H1 (cell line): ENCODE data around the gene SEMA3E. TPM values are rescaled to one million over a fixed set of nuclear protein-coding genes. Genes with fewer than 3 reads are reported as not detected.

Source experiments
- CTCF ChIA-PET: fragments of 300-600 bp; sonication (Branson Sonifier 250); formaldehyde crosslinking; loops from one replicate; lab custom pipeline; 2021; ENCODE audit not compliant: partially characterized antibody; lab: Charles Lee
- POLR2A ChIA-PET: fragments of 300-600 bp; sonication (Branson Sonifier 250); formaldehyde crosslinking; loops from one replicate; lab custom pipeline; 2021; ENCODE audit warnings: inconsistent platforms; ENCODE audit not compliant: partially characterized antibody; lab: Charles Lee
- DNase-seq, 2 experiments: peaks; one replicate each; pipeline versions ENCODE4 v3.0.0 to v3.0.0-alpha.2; 2010 to 2022; ENCODE audit warnings: low spot score in 2 of 2, low read depth in 1 of 2, mixed read lengths in 1 of 2
- FAIRE-seq: peaks from 2 replicates; lab custom pipeline; 2011; peaks lifted over from hg19 to GRCh38; lab: Jason Lieb, UNC
- H2AFZ ChIP-seq: 2 replicates; pipeline ENCODE4 v1.8.1; 2012; ENCODE audit warnings: low read length, inconsistent platforms
- H2AK5ac ChIP-seq: 2 replicates; pipeline ENCODE4 v1.6.1; 2013; ENCODE audit warnings: low read depth, low read length
- H2BK120ac ChIP-seq: replicated peaks from 2 replicates; pipeline ENCODE3; 2013; ENCODE audit warnings: low read depth, low read length, inconsistent platforms
- H2BK12ac ChIP-seq: 2 replicates; pipeline ENCODE4 v1.6.1; 2013; ENCODE audit warnings: low read depth, low read length
- H2BK15ac ChIP-seq: 2 replicates; pipeline ENCODE4 v1.6.1; 2013; ENCODE audit warnings: low read length
- H2BK20ac ChIP-seq: 2 replicates; pipeline ENCODE4 v1.6.1; 2013; ENCODE audit warnings: low read length
- H2BK5ac ChIP-seq: 2 replicates; pipeline ENCODE4 v1.6.1; 2013; ENCODE audit warnings: low read depth, low read length
- H3K14ac ChIP-seq: 2 replicates; pipeline ENCODE4 v1.6.1; 2013; ENCODE audit warnings: inconsistent platforms; ENCODE audit not compliant: insufficient read length
- H3K18ac ChIP-seq: 2 replicates; pipeline ENCODE4 v1.6.1; 2013; ENCODE audit warnings: low read length; ENCODE audit errors: extremely low read depth
- H3K23ac ChIP-seq: 2 replicates; pipeline ENCODE4 v1.6.1; 2013; ENCODE audit warnings: inconsistent platforms; ENCODE audit not compliant: insufficient read length
- H3K23me2 ChIP-seq: 2 replicates; pipeline ENCODE4 v1.6.1; 2013; ENCODE audit warnings: low read depth, low read length
- H3K27ac ChIP-seq: 2 replicates; pipeline ENCODE4 v1.6.1; 2011; ENCODE audit warnings: low read depth, low read length, inconsistent platforms
- H3K27me3 ChIP-seq, 4 experiments: replicated peaks in 1 of 4; 1 replicate in 1 of 4; 2 replicates in 3 of 4; pipeline versions ENCODE4 v1.6.1 to v1.8.1; 2011 to 2013; ENCODE audit warnings: low read length in 3 of 4, mild to moderate bottlenecking in 3 of 4, inconsistent platforms in 2 of 4, mixed read lengths in 2 of 4, moderate library complexity in 1 of 4; ENCODE audit not compliant: control insufficient read depth in 3 of 4, insufficient read depth in 3 of 4; ENCODE audit errors: extremely low read depth in 1 of 4
- H3K36me3 ChIP-seq, 4 experiments: 2 replicates each; pipeline versions ENCODE4 v1.6.1 to v1.8.1; 2011 to 2013; ENCODE audit warnings: mild to moderate bottlenecking in 4 of 4, low read length in 3 of 4, moderate library complexity in 2 of 4, control low read depth in 1 of 4, inconsistent platforms in 1 of 4; ENCODE audit not compliant: insufficient read depth in 4 of 4, control insufficient read depth in 2 of 4
- H3K4ac ChIP-seq: replicated peaks from 2 replicates; pipeline ENCODE3; 2013; ENCODE audit warnings: low read length, low read depth, mixed read lengths, inconsistent platforms; ENCODE audit not compliant: insufficient read length
- H3K4me1 ChIP-seq, 4 experiments: replicated peaks in 1 of 4; 1 replicate in 1 of 4; 2 replicates in 3 of 4; pipeline versions ENCODE4 v1.6.1 to v1.8.1; 2011 to 2013; ENCODE audit warnings: low read length in 3 of 4, inconsistent platforms in 2 of 4, mixed read lengths in 1 of 4; ENCODE audit not compliant: insufficient read depth in 4 of 4, control insufficient read depth in 3 of 4
- H3K4me2 ChIP-seq, 2 experiments: 2 replicates each; pipeline versions ENCODE4 v1.6.1 to v1.8.1; 2011 to 2013; ENCODE audit warnings: low read depth in 2 of 2, low read length in 2 of 2, control low read depth in 1 of 2, inconsistent platforms in 1 of 2, mild to moderate bottlenecking in 1 of 2; ENCODE audit not compliant: insufficient read depth in 1 of 2
- H3K4me3 ChIP-seq, 4 experiments: fragments of 200-600, 300-600 bp in 1 of 4; sonication (generic), shearing (Covaris generic), sonication (Bioruptor Twin) in 1 of 4; 2 replicates each; pipeline versions ENCODE4 v1.5.1 to v1.8.1; 2011 to 2016; ENCODE audit warnings: low read length in 4 of 4, low read depth in 3 of 4, control low read depth in 2 of 4, inconsistent platforms in 2 of 4, mild to moderate bottlenecking in 2 of 4, mixed read lengths in 1 of 4, moderate library complexity in 1 of 4; ENCODE audit not compliant: insufficient read depth in 2 of 4; ENCODE audit errors: extremely low read depth in 1 of 4
- H3K56ac ChIP-seq: replicated peaks from 2 replicates; pipeline ENCODE3; 2013; ENCODE audit warnings: low read depth, mild to moderate bottlenecking, mixed read lengths, low read length, inconsistent platforms; ENCODE audit not compliant: insufficient read length
- H3K79me1 ChIP-seq: 2 replicates; pipeline ENCODE4 v1.6.1; 2013; ENCODE audit warnings: low read depth, low read length, control low read depth
- H3K79me2 ChIP-seq, 2 experiments: 2 replicates each; pipeline versions ENCODE4 v1.6.1 to v1.8.1; 2012 to 2013; ENCODE audit warnings: low read length in 2 of 2, mild to moderate bottlenecking in 2 of 2, inconsistent platforms in 1 of 2; ENCODE audit not compliant: insufficient read depth in 2 of 2, control insufficient read depth in 1 of 2
- H3K9ac ChIP-seq, 4 experiments: replicated peaks in 1 of 4; 1 replicate in 1 of 4; 2 replicates in 3 of 4; pipeline versions ENCODE4 v1.6.1 to v1.8.1; 2011 to 2013; ENCODE audit warnings: low read depth in 3 of 4, low read length in 3 of 4, control low read depth in 2 of 4, mild to moderate bottlenecking in 2 of 4, moderate library complexity in 2 of 4, inconsistent platforms in 1 of 4; ENCODE audit errors: extremely low read depth in 1 of 4
- H3K9me3 ChIP-seq, 2 experiments: 2 replicates each; pipeline versions ENCODE4 v1.6.1 to v1.8.1; 2012 to 2013; ENCODE audit warnings: mild to moderate bottlenecking in 2 of 2, moderate library complexity in 2 of 2, control low read depth in 1 of 2, inconsistent platforms in 1 of 2, low read depth in 1 of 2, low read length in 1 of 2, mixed read lengths in 1 of 2; ENCODE audit not compliant: insufficient read depth in 2 of 2
- H4K20me1 ChIP-seq, 2 experiments: replicated peaks in 1 of 2; 2 replicates each; pipeline versions ENCODE3 to v1.8.1; 2011 to 2013; ENCODE audit warnings: inconsistent platforms in 2 of 2, low read length in 2 of 2, mild to moderate bottlenecking in 1 of 2; ENCODE audit not compliant: insufficient read depth in 2 of 2, control insufficient read depth in 1 of 2
- H4K5ac ChIP-seq: 2 replicates; pipeline ENCODE4 v1.6.1; 2013; ENCODE audit warnings: low read length, low read depth, mixed read lengths, inconsistent platforms; ENCODE audit not compliant: insufficient read length
- H4K8ac ChIP-seq: 2 replicates; pipeline ENCODE4 v1.8.0; 2013; ENCODE audit warnings: mild to moderate bottlenecking, moderate library complexity, low read length, inconsistent platforms; ENCODE audit not compliant: insufficient read depth; ENCODE audit errors: extremely low read depth
- H4K91ac ChIP-seq: replicated peaks from 2 replicates; pipeline ENCODE3; 2013; ENCODE audit warnings: low read length, mixed read lengths, inconsistent platforms; ENCODE audit not compliant: insufficient read length
- ASH2L ChIP-seq: fragments of 200-600, 300-600 bp; sonication (generic); IDR thresholded peaks from one replicate; pipeline ENCODE4 v1.7.1; 2017; ENCODE audit warnings: low read length
- ATF2 ChIP-seq: IDR thresholded peaks from 2 replicates; pipeline ENCODE4 v1.6.1; 2012; ENCODE audit warnings: low read length, inconsistent platforms
- BACH1 ChIP-seq: IDR thresholded peaks from 2 replicates; pipeline ENCODE4 v1.6.1; 2012; ENCODE audit warnings: low read length, improper control_type of control experiment
- CTCF ChIP-seq, 3 experiments: IDR thresholded peaks; 1 replicate in 2 of 3; 2 replicates in 1 of 3; pipeline versions ENCODE4 v1.5.1 to v1.6.1; 2011; ENCODE audit warnings: low read length in 3 of 3, mild to moderate bottlenecking in 3 of 3, inconsistent platforms in 2 of 3, low read depth in 1 of 3, moderate library complexity in 1 of 3; ENCODE audit not compliant: insufficient read depth in 1 of 3; ENCODE audit errors: control extremely low read depth in 1 of 3
- EP300 ChIP-seq, 2 experiments: IDR thresholded peaks; 1 replicate in 1 of 2; 2 replicates in 1 of 2; pipeline ENCODE4 v1.6.1; 2011 to 2012; ENCODE audit warnings: low read depth in 2 of 2, low read length in 2 of 2, mild to moderate bottlenecking in 2 of 2, borderline replicate concordance in 1 of 2, inconsistent platforms in 1 of 2, moderate library complexity in 1 of 2
- HDAC2 ChIP-seq, 2 experiments: fragments of 300-600 bp in 1 of 2; sonication (generic) in 1 of 2; IDR thresholded peaks; 2 replicates each; pipeline ENCODE4 v1.6.1; 2011 to 2012; ENCODE audit warnings: low read depth in 2 of 2, low read length in 2 of 2, mild to moderate bottlenecking in 2 of 2, moderate library complexity in 2 of 2, borderline replicate concordance in 1 of 2, inconsistent platforms in 1 of 2
- KDM1A ChIP-seq: fragments of 200-600, 300-600 bp; sonication (generic); IDR thresholded peaks from 2 replicates; pipeline ENCODE4 v1.7.1; 2016; ENCODE audit warnings: mild to moderate bottlenecking, low read length, borderline replicate concordance
- NANOG ChIP-seq: IDR thresholded peaks from 2 replicates; pipeline ENCODE4 v1.6.1; 2011; ENCODE audit warnings: low read length, low read depth, mild to moderate bottlenecking, inconsistent platforms; ENCODE audit not compliant: insufficient read depth, poor library complexity, severe bottlenecking
- RAD21 ChIP-seq, 2 experiments: IDR thresholded peaks in 1 of 2; conservative IDR thresholded peaks in 1 of 2; 2 replicates each; pipeline ENCODE4 v1.6.1; 2011; ENCODE audit warnings: low read depth in 2 of 2, low read length in 2 of 2, improper control_type of control experiment in 1 of 2, inconsistent platforms in 1 of 2, mild to moderate bottlenecking in 1 of 2, moderate library complexity in 1 of 2
- polyA plus RNA-seq, 7 experiments: library from polyadenylated mRNA; depleted of rRNA in 3 of 7; stranded (reverse) in 5 of 7; unstranded in 2 of 7; fragments of >200 nt in 5 of 7; fragments of 200-250 nt in 2 of 7; gene quantifications; 1 replicate in 5 of 7; 2 replicates in 1 of 7; 4 replicates in 1 of 7; pipeline versions ENCODE4 v1.2.1 to v1.2.3, GENCODE V29; 2011 to 2013; ENCODE audit warnings: missing spikeins in 2 of 7, mixed read lengths in 2 of 7
- total RNA-seq: library from RNA; stranded (reverse); fragmentation: NEBNext Ultra II Directional; extraction: Animal tissue kit (Norgen Biotek cat#: 25700); gene quantifications from 2 replicates; pipeline ENCODE4 v1.2.1, GENCODE V29; 2021

SEMA3E gene
- total and polyA plus RNA-seq, 2 of the 8 experiments (the other 6 are each of a cell fraction or from before 2014, with no cell fraction given) = 0.93 to 0.94 TPM

- H3K56ac ChIP-seq = no peak overlapping the region
- H4K5ac ChIP-seq = no peak overlapping the region
- FAIRE-seq (no peak), DNase-seq (no peak)
- no peak overlapping the region for H4K91ac ChIP-seq
- no peak overlapping the region for H2BK20ac ChIP-seq
- no peak overlapping the region for H3K18ac ChIP-seq
- no peak overlapping the region for H4K8ac ChIP-seq
- H3K36me3 ChIP-seq = no peaks in the 10 kb centered on the region
- H2AFZ ChIP-seq = no peak overlapping the region
- no peak overlapping the region for H2AK5ac ChIP-seq
- no peak overlapping the region for H2BK120ac ChIP-seq
- H3K9me3 ChIP-seq = no peaks in the 10 kb centered on the region
- no peak overlapping the region for H3K9ac ChIP-seq
- no peak overlapping the region for H2BK12ac ChIP-seq
- no peak overlapping the region for H3K4me2 ChIP-seq
- ChIA-PET POLR2A (interaction anchor here (0.6 kb wide), 1 partner anchor 174 kb away, joined by 3 read pairs; no protein-coding TSS in a partner anchor), CTCF (no interaction called here)
- H3K4me1 ChIP-seq = peaks cover 0 to 13% (median 3%) of the 10 kb centered on the region in 4 experiments; a peak in 3 of 7 replicates
- no peak overlapping the region for H2BK5ac ChIP-seq
- H3K27me3 ChIP-seq = no peaks in the 10 kb centered on the region
- peaks cover 4% of the 10 kb centered on the region for H3K23me2 ChIP-seq
- no peak overlapping the region for H3K23ac ChIP-seq
- H3K14ac ChIP-seq = no peak overlapping the region
- no peak overlapping the region for H3K27ac ChIP-seq
- H4K20me1 ChIP-seq = no peaks in the 10 kb centered on the region
- H3K4me3 ChIP-seq = no peak overlapping the region
- H2BK15ac ChIP-seq = no peak overlapping the region
- H3K4ac ChIP-seq = no peak overlapping the region
- no peaks in the 10 kb centered on the region for H3K79me2 ChIP-seq
- no peaks in the 10 kb centered on the region for H3K79me1 ChIP-seq
- TF ChIP-seq CTCF (IDR thresholded peaks at IDR 0.05; ENCODE audit: control extremely low read depth in 1 of 3, insufficient read depth in 1 of 3, low read depth in 1 of 3, low read length in 3 of 3) (no peak), EP300 (IDR thresholded peaks at IDR 0.05; ENCODE audit: borderline replicate concordance in 1 of 2, low read depth in 2 of 2, low read length in 2 of 2) (no peak), HDAC2 (IDR thresholded peaks at IDR 0.05; ENCODE audit: borderline replicate concordance in 1 of 2, low read depth in 2 of 2, low read length in 2 of 2) (no peak), RAD21 (IDR thresholded peaks at IDR 0.05 in 1 of 2, conservative IDR thresholded peaks at IDR 0.05 in 1 of 2; ENCODE audit: low read depth in 2 of 2, low read length in 2 of 2) (no peak), ASH2L (no peak), BACH1 (no peak), ATF2 (no peak), KDM1A (no peak), NANOG (no peak)
These were observed 5.2 kb downstream of the SEMA3E start for GRCh38 chr7:83643739-83644138.
